LNCaP clone FGC (cell line): ENCODE data around the gene ERC1.

Source experiments
- DNase-seq: peaks from one replicate; pipeline ENCODE4 v3.0.0-alpha.2; 2011; ENCODE audit warnings: low read depth
- H3K4me3 ChIP-seq: 2 replicates; pipeline ENCODE4 v1.5.1; 2011; ENCODE audit warnings: mild to moderate bottlenecking, low read depth, low read length, control low read depth
- TF ChIP-seq, protein P1 (sequence below): IDR thresholded peaks from 2 replicates; pipeline ENCODE4 v1.5.1; 2012; ENCODE audit warnings: mild to moderate bottlenecking; ENCODE audit not compliant: control insufficient read depth, insufficient read depth; ENCODE audit errors: extremely low read depth

Gene ERC1

DNA sequence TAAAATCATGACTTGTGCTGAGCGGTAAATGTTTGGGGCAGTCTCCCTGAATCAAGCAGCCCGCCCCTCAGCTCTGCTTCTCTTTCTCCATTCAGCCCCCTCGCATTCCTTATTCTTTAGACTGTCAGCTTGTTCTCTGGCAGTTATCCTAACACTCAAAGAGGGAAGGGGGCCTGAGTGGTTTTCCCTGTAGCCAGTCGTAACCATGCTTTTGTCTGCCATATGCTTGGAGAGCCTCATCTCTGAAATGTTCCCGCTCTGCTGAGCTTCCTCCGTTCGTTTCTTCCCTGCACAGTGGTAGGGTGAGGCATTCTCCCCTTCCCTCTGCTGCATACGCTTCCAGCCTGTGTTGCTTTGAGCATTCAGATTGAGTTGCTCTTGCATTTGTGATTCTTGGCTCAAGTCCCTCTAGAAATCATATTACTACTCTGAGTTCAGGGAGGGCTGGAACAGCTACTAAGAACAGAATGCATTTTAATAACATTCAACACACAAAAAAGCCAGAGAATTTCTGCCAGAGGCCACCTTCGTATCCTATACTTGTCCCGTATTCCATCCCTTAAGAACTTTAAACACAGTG is 483.6 kb downstream of the ERC1 start:
- no peak overlapping the region for H3K4me3 ChIP-seq
- no peak for DNase-seq
- TF ChIP-seq, protein P1, sequence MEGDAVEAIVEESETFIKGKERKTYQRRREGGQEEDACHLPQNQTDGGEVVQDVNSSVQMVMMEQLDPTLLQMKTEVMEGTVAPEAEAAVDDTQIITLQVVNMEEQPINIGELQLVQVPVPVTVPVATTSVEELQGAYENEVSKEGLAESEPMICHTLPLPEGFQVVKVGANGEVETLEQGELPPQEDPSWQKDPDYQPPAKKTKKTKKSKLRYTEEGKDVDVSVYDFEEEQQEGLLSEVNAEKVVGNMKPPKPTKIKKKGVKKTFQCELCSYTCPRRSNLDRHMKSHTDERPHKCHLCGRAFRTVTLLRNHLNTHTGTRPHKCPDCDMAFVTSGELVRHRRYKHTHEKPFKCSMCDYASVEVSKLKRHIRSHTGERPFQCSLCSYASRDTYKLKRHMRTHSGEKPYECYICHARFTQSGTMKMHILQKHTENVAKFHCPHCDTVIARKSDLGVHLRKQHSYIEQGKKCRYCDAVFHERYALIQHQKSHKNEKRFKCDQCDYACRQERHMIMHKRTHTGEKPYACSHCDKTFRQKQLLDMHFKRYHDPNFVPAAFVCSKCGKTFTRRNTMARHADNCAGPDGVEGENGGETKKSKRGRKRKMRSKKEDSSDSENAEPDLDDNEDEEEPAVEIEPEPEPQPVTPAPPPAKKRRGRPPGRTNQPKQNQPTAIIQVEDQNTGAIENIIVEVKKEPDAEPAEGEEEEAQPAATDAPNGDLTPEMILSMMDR: no peak

DNA sequence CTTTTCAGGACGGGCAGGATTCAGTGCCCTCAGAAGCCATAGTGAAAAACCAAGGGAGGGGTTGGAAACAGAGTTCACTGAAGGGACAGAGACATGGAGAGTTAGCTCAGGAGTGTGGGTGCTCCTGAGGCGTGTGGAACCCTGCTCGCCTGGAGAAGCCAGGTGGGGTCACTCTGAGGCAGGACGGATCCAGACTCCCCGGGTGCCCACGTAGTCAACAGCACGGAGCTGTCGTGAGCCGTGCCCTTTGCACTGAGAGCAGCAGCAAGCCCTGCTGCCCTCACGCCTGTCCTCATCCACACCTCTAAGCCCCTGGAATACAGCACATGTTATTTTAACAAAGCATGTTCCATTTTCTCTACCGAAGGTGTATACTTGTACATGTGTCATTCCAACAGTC is 488.6 kb downstream of the ERC1 start:
- H3K4me3 ChIP-seq: no peak overlapping the region
- TF ChIP-seq, protein P1: no peak
- DNase-seq: no peak

DNA sequence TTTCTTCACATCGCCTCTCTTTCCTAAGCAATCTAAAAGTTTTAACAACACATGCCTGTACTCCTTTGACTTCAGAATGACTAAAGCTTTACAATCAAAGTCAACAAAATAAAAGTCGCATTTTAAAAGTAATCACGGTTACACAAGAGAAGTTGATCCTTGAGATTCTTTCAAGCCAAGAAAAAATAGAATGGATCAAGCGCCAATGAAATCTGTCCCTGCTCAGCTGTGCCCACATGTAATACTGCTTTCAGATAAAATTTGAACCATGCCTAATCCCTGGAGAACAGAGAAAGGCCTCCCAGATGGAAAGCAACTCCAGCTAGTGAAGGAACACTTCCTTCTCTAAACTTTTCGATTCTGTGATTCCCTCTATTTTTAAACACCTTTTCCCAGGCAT is 490.3 kb downstream of the ERC1 start:
- H3K4me3 ChIP-seq: no peak overlapping the region
- TF ChIP-seq, protein P1: no peak
- DNase-seq: no peak

DNA sequence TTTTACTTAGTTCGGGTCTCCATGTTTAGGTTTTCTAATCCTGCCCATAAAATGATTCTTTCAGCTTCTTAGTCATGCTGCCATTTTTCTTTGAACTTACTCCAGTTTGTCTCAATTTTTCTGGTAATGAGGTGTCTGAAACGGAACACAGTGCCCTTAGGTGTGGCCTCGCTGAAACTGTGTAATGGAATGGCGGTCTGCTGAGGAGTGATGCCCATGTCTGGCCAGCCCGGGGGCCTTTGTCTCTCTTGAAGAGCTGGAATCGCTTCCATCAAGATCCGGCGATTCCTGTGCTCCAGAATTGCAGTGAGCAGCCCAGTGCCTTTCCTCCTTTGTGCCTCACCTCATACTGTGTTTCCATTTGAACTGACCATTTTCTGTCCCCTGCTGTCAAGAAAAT is 490.9 kb downstream of the ERC1 start:
- H3K4me3 ChIP-seq: no peak overlapping the region
- TF ChIP-seq, protein P1: no peak
- no peak for DNase-seq

DNA sequence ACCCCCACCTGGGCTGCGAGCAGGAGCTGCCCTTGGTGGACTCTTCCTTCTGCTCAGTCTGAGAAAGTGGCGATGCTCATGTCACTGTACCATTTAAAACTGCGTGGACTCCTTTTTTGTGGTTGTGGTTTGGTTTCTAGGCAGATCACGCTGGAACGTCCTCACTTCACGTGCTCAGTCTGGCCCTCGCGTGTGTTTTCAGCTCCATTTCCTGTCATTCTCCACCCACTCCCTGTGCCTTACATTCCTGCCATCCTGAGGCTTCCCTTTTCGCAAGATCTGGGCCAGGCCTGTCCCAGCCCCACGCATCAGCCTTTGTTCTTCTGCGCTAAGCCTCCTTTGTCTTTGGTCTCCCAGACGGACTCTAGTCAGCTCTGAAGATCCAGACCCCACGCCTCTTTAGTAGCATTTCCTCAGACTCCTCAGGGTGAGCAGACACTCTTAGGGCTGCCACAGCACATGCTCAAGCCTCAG is 497.9 kb downstream of the ERC1 start:
- TF ChIP-seq, protein P1: no peak
- no peak overlapping the region for H3K4me3 ChIP-seq
- no peak for DNase-seq

DNA sequence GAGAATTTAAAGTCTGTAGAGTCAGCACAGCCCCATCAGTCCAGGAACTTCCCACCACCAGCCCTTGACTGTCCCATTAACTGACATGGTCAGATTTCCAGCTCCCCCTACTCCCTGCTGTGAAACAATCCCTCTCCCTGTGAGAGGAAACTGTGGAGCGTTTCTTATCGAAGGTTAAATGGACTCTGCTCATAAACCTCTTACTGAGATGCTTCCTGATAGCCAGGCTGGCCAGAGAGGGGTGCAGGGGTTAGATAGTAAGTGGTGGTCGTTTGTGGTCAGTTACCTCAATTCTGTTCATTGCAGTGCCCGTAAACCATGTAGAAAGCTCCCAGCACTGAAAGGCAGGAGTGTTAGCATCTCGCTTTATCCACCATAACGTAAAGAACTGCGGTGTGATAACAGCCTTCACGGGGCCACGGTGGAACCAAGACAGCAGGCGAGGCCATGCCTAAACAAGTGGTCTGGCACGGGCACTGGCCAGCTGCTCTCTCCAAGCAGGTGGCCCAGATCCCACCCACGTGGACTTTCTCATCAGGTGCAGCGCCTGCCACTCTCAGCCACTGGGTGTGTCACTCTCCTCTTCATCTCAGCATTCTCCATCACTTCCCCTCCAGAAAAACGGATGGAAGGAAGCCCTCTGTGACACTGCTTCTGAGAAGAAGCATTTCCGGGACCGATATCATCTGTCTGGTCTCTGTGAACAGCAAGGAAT is 501.1 kb downstream of the ERC1 start:
- no peak overlapping the region for H3K4me3 ChIP-seq
- no peak for DNase-seq
- TF ChIP-seq, protein P1: no peak
